ENCODE data around the gene CALCOCO1. TPM values are rescaled to one million over a fixed set of nuclear protein-coding genes. Genes with fewer than 3 reads are reported as not detected.

CALCOCO1 gene
- total and polyA plus RNA-seq, 2 of the 8 experiments (the other 6 are each of a cell fraction or from before 2014, with no cell fraction given): 20.3 to 39.3 TPM

- Histone ChIP-seq H2AK5ac (ENCODE audit: low read depth, low read length) (no peak overlapping the region), H3K79me2 (ENCODE audit: control insufficient read depth in 1 of 2, insufficient read depth in 2 of 2, low read length in 2 of 2) (no peaks in the 10 kb centered on the region), H3K4me2 (ENCODE audit: insufficient read depth in 1 of 2, low read depth in 2 of 2, low read length in 2 of 2) (no peak overlapping the region), H3K18ac (ENCODE audit: extremely low read depth, low read length) (no peak overlapping the region), H3K4me1 (replicated peaks in 1 of 4; ENCODE audit: control insufficient read depth in 3 of 4, insufficient read depth in 4 of 4, low read length in 3 of 4) (peaks cover 0 to 16% (median 5%) of the 10 kb centered on the region in 4 experiments; a peak in 5 of 7 replicates), H3K14ac (ENCODE audit: insufficient read length) (no peak overlapping the region), H2BK12ac (ENCODE audit: low read depth, low read length) (no peak overlapping the region), H3K56ac (replicated peaks; ENCODE audit: insufficient read length, low read depth, low read length) (no peak overlapping the region), H3K27me3 (replicated peaks in 1 of 4; ENCODE audit: control insufficient read depth in 3 of 4, extremely low read depth in 1 of 4, insufficient read depth in 3 of 4, low read length in 3 of 4) (peaks cover 34 to 73% (median 53%) of the 10 kb centered on the region in 4 experiments), H3K9me3 (ENCODE audit: insufficient read depth in 2 of 2, low read depth in 1 of 2, low read length in 1 of 2) (no peaks in the 10 kb centered on the region), H3K9ac (replicated peaks in 1 of 4; ENCODE audit: extremely low read depth in 1 of 4, low read depth in 3 of 4, low read length in 3 of 4) (no peak overlapping the region), H3K23me2 (ENCODE audit: low read depth, low read length) (peaks cover 7% of the 10 kb centered on the region; the same call in 1 of the 2 replicates), H3K27ac (ENCODE audit: low read depth, low read length) (no peak overlapping the region), H3K79me1 (ENCODE audit: low read depth, low read length) (no peaks in the 10 kb centered on the region), H4K8ac (ENCODE audit: extremely low read depth, insufficient read depth, low read length) (no peak overlapping the region), H3K23ac (ENCODE audit: insufficient read length) (no peak overlapping the region), H4K20me1 (replicated peaks in 1 of 2; ENCODE audit: control insufficient read depth in 1 of 2, insufficient read depth in 2 of 2, low read length in 2 of 2) (no peaks in the 10 kb centered on the region), H2BK120ac (replicated peaks; ENCODE audit: low read depth, low read length) (no peak overlapping the region), H4K5ac (ENCODE audit: insufficient read length, low read depth, low read length) (no peak overlapping the region), H4K91ac (replicated peaks; ENCODE audit: insufficient read length, low read length) (no peak overlapping the region), H2BK5ac (ENCODE audit: low read depth, low read length) (no peak overlapping the region), H3K4me3 (ENCODE audit: extremely low read depth in 1 of 4, insufficient read depth in 2 of 4, low read depth in 3 of 4, low read length in 4 of 4) (no peak overlapping the region), H3K4ac (replicated peaks; ENCODE audit: insufficient read length, low read depth, low read length) (no peak overlapping the region), H2AFZ (ENCODE audit: low read length) (no peak overlapping the region), H3K36me3 (ENCODE audit: control insufficient read depth in 2 of 4, insufficient read depth in 4 of 4, low read length in 3 of 4) (no peaks in the 10 kb centered on the region), H2BK20ac (ENCODE audit: low read length) (no peak overlapping the region), H2BK15ac (ENCODE audit: low read length) (no peak overlapping the region)
- ChIA-PET CTCF (ENCODE audit: partially characterized antibody) (interaction anchor here (0.7 to 21.0 kb wide), 32 partner anchors 12 to 473 kb away, joined by 3 to 531 read pairs (median 4); partner anchors contain the start of gene CALCOCO1), POLR2A (ENCODE audit: partially characterized antibody) (interaction anchor here (1.0 to 1.3 kb wide), 2 partner anchors 8 to 13 kb away, joined by 3 read pairs; no protein-coding TSS in a partner anchor)
- no peak for DNase-seq (ENCODE audit: low read depth in 1 of 2, low spot score in 2 of 2)
- 57% methylated on average over 1 of the region's 1 CpG; no CpG with 5 or more reads in 1 of the 2 experiments for WGBS, 2 experiments (ENCODE audit: extremely low coverage in 1 of 2, insufficient coverage in 1 of 2, insufficient read length in 1 of 2, insufficient replicate concordance in 2 of 2, low coverage in 1 of 2, low lambda C conversion rate in 2 of 2, missing lambda C conversion rate in 1 of 2)
- FAIRE-seq: no peak
- TF ChIP-seq, protein P1, sequence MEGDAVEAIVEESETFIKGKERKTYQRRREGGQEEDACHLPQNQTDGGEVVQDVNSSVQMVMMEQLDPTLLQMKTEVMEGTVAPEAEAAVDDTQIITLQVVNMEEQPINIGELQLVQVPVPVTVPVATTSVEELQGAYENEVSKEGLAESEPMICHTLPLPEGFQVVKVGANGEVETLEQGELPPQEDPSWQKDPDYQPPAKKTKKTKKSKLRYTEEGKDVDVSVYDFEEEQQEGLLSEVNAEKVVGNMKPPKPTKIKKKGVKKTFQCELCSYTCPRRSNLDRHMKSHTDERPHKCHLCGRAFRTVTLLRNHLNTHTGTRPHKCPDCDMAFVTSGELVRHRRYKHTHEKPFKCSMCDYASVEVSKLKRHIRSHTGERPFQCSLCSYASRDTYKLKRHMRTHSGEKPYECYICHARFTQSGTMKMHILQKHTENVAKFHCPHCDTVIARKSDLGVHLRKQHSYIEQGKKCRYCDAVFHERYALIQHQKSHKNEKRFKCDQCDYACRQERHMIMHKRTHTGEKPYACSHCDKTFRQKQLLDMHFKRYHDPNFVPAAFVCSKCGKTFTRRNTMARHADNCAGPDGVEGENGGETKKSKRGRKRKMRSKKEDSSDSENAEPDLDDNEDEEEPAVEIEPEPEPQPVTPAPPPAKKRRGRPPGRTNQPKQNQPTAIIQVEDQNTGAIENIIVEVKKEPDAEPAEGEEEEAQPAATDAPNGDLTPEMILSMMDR (IDR thresholded peaks at IDR 0.05; ENCODE audit: control extremely low read depth in 1 of 3, insufficient read depth in 1 of 3, low read depth in 1 of 3, low read length in 3 of 3): no peak
- TF ChIP-seq TAF7 (optimal IDR thresholded peaks at IDR 0.05; ENCODE audit: borderline replicate concordance, low read depth, low read length) (no peak), MAFK (IDR thresholded peaks at IDR 0.05; ENCODE audit: low read depth, low read length) (no peak), GABPA (IDR thresholded peaks at IDR 0.05; ENCODE audit: borderline replicate concordance, insufficient read depth, low read length) (no peak), CHD2 (IDR thresholded peaks at IDR 0.05; ENCODE audit: low read length) (no peak), JUND (IDR thresholded peaks at IDR 0.05; ENCODE audit: low read length) (no peak), POLR2A (IDR thresholded peaks at IDR 0.05; ENCODE audit: control extremely low read depth in 1 of 2, low read depth in 2 of 2, low read length in 2 of 2) (no peak)
- TF ChIP-seq, protein P2, sequence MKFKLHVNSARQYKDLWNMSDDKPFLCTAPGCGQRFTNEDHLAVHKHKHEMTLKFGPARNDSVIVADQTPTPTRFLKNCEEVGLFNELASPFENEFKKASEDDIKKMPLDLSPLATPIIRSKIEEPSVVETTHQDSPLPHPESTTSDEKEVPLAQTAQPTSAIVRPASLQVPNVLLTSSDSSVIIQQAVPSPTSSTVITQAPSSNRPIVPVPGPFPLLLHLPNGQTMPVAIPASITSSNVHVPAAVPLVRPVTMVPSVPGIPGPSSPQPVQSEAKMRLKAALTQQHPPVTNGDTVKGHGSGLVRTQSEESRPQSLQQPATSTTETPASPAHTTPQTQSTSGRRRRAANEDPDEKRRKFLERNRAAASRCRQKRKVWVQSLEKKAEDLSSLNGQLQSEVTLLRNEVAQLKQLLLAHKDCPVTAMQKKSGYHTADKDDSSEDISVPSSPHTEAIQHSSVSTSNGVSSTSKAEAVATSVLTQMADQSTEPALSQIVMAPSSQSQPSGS (IDR thresholded peaks at IDR 0.05; ENCODE audit: low read length): no peak
- TF ChIP-seq, protein P3, sequence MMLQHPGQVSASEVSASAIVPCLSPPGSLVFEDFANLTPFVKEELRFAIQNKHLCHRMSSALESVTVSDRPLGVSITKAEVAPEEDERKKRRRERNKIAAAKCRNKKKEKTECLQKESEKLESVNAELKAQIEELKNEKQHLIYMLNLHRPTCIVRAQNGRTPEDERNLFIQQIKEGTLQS (IDR thresholded peaks at IDR 0.05; ENCODE audit: insufficient read depth, low read depth, low read length): no peak
These were observed 16.8 kb upstream of the CALCOCO1 start for GRCh38 chr12:53744130-53744441.
